Measurements from ENCODE around the gene FGD5.

DNA sequence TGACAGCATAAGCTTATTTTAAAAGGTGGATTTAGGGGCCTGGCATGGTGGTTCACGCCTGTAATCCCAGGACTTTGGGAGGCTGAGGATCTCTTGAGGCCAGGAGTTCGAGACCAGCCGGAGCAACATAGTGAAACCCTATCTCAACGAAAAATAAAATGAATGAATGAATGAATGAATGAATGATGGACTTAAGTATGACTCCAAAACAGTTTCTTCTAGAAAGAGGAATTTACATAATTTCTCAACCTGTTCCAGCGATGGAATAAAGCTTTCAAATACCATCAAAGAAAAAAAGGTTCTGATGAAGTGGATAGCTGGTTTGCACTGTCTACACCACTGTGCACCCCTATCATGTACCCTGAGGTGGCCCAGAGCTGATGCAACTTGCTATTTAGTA, 108.5 kb downstream of the FGD5 start:
- no peak for TF ChIP-seq CTCF (optimal IDR thresholded peaks at IDR 0.05 in 1 of 3, IDR thresholded peaks at IDR 0.05 in 1 of 3, conservative IDR thresholded peaks at IDR 0.05 in 1 of 3; ENCODE audit: extremely low read depth in 1 of 3, insufficient read depth in 2 of 3, low read length in 3 of 3)
- no peak for TF ChIP-seq EZH2 (IDR thresholded peaks at IDR 0.05; ENCODE audit: low read length)

Data from keratinocyte (primary cell).